ENCODE data around the gene GAB2. TPM values are rescaled to one million over a fixed set of nuclear protein-coding genes. Genes with fewer than 3 reads are reported as not detected.

Gene GAB2
- total RNA-seq, 1 experiment from 2014 or later = 10.0 TPM

DNA sequence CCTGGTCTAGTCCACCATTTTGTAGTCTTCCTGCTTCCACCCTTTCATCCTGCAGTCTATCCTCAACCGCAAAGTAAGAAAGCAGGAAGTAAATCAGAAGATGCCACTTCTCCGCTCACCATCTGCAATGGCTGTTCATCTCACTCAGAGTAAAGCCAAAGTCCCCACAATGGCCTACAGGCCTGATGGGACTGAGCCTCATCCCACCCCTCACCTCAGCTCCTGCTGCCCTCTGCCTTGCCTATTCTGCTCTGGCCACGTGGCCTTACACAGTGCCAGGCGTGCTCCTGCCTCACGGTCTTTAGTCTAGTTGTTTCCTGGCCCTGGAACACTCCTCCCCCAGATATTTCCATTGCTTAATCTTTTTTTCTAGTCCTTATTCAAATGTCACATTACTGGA is 133.4 kb downstream of the GAB2 start:
- POLR2A ChIA-PET = no interaction called here
- H3K27me3 ChIP-seq (ENCODE audit: control insufficient read depth, insufficient read depth, low read length) = no peaks in the 10 kb centered on the region
- no peaks in the 10 kb centered on the region for H3K4me1 ChIP-seq (ENCODE audit: control insufficient read depth, insufficient read depth, low read length)
- CTCF ChIA-PET = no interaction called here
- DNase-seq (ENCODE audit: low read depth, low spot score) (no peak), ATAC-seq (no peak)
- no peaks in the 10 kb centered on the region for H3K36me3 ChIP-seq (ENCODE audit: control insufficient read depth, insufficient read depth, low read length)
- in situ Hi-C loops (cut with HindIII; ENCODE audit: low pct_unique_long_range_greater_than_20kb, low sequenced_read_pairs) = no loop called here
- no peak overlapping the region for H3K4me3 ChIP-seq (ENCODE audit: low read depth in 2 of 2, low read length in 2 of 2)
- H3K27ac ChIP-seq (ENCODE audit: low read length) = no peak overlapping the region
- no peaks in the 10 kb centered on the region for H3K9me3 ChIP-seq (ENCODE audit: control insufficient read depth, insufficient read depth, low read depth, low read length)
- BruUV-seq (replicated peaks) = no TSS peak
- intact Hi-C loops (cut with micrococcal nuclease; ENCODE audit: unreplicated experiment) = no loop called here
- TF ChIP-seq SIN3A (IDR thresholded peaks at IDR 0.05; ENCODE audit: borderline replicate concordance, insufficient read depth, low read depth, low read length) = no peak
- TF ChIP-seq POLR2AphosphoS5 (IDR thresholded peaks at IDR 0.05; ENCODE audit: low read depth, low read length) = no peak
- TF ChIP-seq, protein P1, sequence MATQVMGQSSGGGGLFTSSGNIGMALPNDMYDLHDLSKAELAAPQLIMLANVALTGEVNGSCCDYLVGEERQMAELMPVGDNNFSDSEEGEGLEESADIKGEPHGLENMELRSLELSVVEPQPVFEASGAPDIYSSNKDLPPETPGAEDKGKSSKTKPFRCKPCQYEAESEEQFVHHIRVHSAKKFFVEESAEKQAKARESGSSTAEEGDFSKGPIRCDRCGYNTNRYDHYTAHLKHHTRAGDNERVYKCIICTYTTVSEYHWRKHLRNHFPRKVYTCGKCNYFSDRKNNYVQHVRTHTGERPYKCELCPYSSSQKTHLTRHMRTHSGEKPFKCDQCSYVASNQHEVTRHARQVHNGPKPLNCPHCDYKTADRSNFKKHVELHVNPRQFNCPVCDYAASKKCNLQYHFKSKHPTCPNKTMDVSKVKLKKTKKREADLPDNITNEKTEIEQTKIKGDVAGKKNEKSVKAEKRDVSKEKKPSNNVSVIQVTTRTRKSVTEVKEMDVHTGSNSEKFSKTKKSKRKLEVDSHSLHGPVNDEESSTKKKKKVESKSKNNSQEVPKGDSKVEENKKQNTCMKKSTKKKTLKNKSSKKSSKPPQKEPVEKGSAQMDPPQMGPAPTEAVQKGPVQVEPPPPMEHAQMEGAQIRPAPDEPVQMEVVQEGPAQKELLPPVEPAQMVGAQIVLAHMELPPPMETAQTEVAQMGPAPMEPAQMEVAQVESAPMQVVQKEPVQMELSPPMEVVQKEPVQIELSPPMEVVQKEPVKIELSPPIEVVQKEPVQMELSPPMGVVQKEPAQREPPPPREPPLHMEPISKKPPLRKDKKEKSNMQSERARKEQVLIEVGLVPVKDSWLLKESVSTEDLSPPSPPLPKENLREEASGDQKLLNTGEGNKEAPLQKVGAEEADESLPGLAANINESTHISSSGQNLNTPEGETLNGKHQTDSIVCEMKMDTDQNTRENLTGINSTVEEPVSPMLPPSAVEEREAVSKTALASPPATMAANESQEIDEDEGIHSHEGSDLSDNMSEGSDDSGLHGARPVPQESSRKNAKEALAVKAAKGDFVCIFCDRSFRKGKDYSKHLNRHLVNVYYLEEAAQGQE (IDR thresholded peaks at IDR 0.05; ENCODE audit: insufficient read depth in 1 of 2, low read depth in 2 of 2, low read length in 1 of 2) = no peak
- TF ChIP-seq TCF7L2 (IDR thresholded peaks at IDR 0.05; ENCODE audit: low read depth, low read length) = no peak
- TF ChIP-seq, protein P2, sequence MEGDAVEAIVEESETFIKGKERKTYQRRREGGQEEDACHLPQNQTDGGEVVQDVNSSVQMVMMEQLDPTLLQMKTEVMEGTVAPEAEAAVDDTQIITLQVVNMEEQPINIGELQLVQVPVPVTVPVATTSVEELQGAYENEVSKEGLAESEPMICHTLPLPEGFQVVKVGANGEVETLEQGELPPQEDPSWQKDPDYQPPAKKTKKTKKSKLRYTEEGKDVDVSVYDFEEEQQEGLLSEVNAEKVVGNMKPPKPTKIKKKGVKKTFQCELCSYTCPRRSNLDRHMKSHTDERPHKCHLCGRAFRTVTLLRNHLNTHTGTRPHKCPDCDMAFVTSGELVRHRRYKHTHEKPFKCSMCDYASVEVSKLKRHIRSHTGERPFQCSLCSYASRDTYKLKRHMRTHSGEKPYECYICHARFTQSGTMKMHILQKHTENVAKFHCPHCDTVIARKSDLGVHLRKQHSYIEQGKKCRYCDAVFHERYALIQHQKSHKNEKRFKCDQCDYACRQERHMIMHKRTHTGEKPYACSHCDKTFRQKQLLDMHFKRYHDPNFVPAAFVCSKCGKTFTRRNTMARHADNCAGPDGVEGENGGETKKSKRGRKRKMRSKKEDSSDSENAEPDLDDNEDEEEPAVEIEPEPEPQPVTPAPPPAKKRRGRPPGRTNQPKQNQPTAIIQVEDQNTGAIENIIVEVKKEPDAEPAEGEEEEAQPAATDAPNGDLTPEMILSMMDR (IDR thresholded peaks at IDR 0.05) = no peak

DNA sequence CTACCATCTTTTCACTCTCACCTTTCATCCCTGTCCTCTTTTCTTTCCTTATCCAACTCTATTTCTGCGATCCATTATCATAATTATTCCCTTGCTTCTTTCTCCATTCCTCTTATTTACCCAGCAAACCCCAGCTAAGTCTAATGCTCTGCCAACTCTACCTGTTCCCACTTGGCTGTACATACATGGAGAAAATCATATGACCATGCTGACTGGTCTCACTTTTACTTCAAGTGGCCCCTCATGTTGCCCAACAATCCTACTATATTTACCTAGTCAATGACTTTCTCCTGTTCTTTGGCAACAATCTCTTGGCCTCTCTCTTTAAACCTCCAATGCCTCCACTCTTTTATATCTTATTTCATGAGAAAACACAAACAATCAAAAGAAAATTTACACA is 134.8 kb downstream of the GAB2 start:
- DNase-seq (ENCODE audit: low read depth, low spot score) = no peak
- CTCF ChIA-PET = no interaction called here
- POLR2A ChIA-PET = no interaction called here
- intact Hi-C loops (cut with micrococcal nuclease; ENCODE audit: unreplicated experiment) (no loop called here), in situ Hi-C loops (cut with HindIII; ENCODE audit: low pct_unique_long_range_greater_than_20kb, low sequenced_read_pairs) (no loop called here)
- BruUV-seq (replicated peaks) = no TSS peak
- Histone ChIP-seq H3K27me3 (ENCODE audit: control insufficient read depth, insufficient read depth, low read length) (no peaks in the 10 kb centered on the region), H3K9me3 (ENCODE audit: control insufficient read depth, insufficient read depth, low read depth, low read length) (no peaks in the 10 kb centered on the region), H3K4me3 (ENCODE audit: low read depth in 2 of 2, low read length in 2 of 2) (no peak overlapping the region), H3K27ac (ENCODE audit: low read length) (no peak overlapping the region), H3K36me3 (ENCODE audit: control insufficient read depth, insufficient read depth, low read length) (no peaks in the 10 kb centered on the region), H3K4me1 (ENCODE audit: control insufficient read depth, insufficient read depth, low read length) (no peaks in the 10 kb centered on the region)
- no peak for ATAC-seq
- TF ChIP-seq, protein P1 (IDR thresholded peaks at IDR 0.05; ENCODE audit: insufficient read depth in 1 of 2, low read depth in 2 of 2, low read length in 1 of 2) = no peak
- no peak for TF ChIP-seq POLR2AphosphoS5 (IDR thresholded peaks at IDR 0.05; ENCODE audit: low read depth, low read length)
- TF ChIP-seq, protein P2 (IDR thresholded peaks at IDR 0.05) = no peak
- TF ChIP-seq TCF7L2 (IDR thresholded peaks at IDR 0.05; ENCODE audit: low read depth, low read length) = no peak
